DLD1 (cell line): Measurements from ENCODE around the gene GPS2.

ENCODE experiments used
- in situ Hi-C: cut with HindIII; loops from 2 replicates; pipeline ENCODE4 v1.10.0; 2017; ENCODE audit warnings: low sequenced_read_pairs

Gene GPS2

GRCh38 chr17:7318121-7318860 is 3.1 kb upstream of the GPS2 start:
- in situ Hi-C loops, result no loop called here

- in situ Hi-C loops, result no loop called here
These were observed 2.1 kb upstream of the GPS2 start for GRCh38 chr17:7317161-7317803.

DNA sequence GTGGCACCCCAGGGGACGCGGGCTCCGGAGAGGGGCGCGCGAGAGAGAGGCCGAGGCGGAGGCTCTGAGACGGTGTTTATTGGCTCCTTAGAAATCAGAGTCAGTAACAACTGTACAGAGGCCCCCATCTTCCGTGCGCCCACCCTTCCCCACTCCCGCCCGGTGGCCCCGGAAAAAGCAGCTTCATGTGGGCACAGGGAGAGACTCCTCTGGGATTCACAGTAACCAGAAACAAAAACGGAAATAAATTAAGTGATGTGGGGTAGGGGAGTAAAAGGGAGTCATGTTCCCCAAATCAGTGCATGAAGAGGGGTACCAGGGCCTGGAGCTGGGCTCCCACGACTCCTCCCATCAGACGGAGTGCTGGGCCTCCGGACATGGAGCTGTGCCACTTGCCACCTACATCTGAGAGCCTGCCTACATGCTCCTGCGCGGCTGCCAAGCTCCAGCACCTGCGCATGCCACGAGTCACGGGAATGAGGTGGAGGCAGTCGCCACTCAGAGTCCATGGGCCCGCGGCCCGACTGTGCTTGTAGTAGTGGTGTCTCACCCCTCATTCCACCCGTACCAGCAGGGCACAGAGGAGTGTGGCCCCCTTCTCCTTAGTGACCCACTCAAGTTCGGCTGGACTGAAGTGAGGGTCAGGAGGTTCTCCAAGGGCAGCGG is 543 bp upstream of the GPS2 start:
- in situ Hi-C loops, result no loop called here

DNA sequence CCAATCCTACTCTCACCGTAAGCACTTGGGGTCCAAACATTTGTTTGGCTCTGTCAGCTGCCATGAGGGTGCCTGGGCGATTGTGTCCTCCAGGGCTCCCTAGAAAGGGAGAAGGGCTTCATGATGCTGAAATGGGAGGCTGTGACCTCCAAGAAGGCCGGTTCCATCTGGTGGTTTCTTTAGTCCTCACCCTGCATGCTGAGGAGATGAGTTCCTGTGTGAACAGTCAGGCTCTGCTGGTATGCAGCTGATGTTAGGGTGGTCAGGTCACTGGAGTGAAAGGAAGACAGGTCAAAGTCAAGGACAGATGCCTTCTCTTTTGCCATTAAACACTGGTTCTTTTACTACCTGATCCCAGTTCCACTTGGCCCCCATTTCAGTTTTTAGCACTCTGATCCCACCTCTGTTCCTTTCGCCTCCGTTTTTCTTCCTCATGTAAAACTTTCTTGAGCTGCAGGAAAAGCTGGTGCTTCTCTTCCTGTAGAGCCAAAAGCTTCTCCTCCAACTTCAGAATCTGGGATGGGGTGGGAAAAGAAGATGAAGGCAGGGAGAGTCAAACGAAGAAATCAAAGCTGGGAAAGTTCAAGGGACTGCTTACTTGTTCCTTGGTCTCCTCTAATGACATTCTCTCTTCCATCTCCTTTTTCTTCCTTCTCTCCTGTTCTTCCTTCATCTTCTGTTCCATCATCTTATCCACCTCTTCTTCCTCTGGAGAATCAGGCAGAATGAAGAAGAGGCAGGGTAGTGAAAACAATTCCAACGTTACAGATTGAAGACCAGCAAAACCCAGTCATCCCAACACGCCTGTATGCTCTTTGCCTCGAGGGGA is 1.1 kb downstream of the GPS2 start:
- in situ Hi-C loops, result no loop called here

- in situ Hi-C loops, result no loop called here
These were observed 1.9 kb downstream of the GPS2 start for GRCh38 chr17:7313088-7313889.

DNA sequence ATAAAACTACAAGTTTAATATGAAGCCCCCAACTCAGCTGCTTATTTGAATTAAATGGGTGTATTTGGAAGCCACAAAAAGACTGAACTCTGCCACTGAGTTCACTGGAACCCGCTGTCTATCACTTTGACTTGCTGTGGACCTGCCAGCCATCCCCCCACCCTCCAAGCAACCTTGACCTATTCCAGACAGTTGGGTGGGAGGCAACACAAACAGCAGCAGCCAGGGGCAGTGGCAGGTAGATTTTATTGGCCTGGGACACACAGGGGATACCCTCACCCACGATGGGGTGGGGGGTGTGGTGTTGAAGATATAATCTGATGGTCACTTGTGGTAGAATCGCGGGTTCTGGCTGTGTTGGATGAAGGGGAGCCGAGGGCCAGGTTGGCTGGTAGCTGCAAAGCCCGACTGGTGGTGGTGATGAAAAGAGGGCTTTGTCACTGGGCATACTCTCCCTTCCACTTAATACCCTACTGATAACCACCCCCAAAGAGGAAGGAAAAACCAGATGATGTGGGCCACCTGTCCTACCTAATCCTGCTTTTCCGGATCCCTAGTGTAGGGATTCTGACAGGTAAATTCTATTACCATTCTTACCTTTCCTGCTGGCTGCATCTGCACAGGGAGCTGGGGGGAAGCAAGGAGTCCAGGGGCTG is 2.6 kb downstream of the GPS2 start:
- in situ Hi-C loops, result no loop called here

DNA sequence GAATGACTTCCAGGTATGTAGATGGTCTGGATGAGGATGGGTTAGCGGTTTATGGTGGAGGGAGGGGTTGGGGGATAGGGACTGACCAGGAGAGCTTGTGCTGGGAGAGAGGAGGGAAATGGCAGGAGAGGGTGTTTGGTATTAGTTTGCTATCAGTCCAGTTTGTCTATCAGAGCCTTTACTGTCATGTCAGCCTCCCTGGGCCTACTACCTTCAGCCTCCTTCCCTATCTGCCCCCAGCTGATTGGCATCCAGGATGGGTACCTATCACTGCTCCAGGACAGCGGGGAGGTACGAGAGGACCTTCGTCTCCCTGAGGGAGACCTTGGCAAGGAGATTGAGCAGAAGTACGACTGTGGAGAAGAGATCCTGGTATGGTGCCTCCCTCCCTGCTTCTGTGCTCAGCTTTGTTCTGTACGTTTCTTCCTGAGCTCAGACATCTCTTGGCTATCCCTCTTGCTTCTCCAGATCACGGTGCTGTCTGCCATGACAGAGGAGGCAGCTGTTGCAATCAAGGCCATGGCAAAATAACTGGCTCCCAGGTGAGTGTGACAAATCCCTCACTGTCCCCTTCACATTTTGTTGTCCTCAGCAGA is 4.0 kb downstream of the GPS2 start:
- in situ Hi-C loops, result no loop called here

- in situ Hi-C loops, result no loop called here
These were observed 5.5 kb downstream of the GPS2 start for GRCh38 chr17:7309628-7310027.

DNA sequence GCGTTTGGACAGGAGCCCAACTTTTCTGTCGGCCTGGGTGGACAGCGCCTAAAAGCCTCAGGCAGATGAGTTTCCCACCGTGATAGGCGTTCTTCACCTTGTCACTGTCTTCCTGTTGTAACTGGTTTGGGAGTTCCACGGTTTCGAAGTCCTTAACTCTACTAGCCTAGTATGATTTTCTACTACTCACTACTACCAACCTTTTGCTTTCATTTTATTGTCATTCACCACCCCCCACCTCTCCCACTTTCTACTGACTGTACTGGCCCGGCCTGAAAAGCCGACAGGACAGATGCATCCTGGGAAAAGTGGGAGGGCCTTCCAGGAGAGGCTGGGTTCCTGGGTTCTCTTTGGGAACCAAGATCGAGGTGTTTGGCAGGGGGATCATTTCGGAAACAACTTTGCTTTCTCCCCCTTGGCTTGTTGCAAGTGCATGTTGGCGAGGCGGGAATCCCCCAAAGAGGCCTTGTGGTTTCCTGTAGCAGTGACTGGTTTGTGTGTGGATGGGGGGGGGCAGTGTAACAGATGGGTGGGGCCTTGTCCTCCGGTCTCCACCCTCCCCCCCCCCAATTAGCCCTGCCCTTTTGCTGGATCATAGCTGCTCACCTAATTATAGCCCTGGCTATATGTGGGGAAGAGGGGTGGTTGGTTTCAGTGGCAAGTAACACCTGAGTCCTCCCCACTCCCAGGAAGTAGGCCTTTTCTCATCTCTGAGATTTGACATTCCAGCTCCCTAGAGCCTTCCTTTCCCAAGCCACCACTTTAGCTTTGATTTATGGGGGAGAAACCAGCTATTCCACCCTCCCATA is 6.3 kb downstream of the GPS2 start:
- in situ Hi-C loops, result no loop called here

DNA sequence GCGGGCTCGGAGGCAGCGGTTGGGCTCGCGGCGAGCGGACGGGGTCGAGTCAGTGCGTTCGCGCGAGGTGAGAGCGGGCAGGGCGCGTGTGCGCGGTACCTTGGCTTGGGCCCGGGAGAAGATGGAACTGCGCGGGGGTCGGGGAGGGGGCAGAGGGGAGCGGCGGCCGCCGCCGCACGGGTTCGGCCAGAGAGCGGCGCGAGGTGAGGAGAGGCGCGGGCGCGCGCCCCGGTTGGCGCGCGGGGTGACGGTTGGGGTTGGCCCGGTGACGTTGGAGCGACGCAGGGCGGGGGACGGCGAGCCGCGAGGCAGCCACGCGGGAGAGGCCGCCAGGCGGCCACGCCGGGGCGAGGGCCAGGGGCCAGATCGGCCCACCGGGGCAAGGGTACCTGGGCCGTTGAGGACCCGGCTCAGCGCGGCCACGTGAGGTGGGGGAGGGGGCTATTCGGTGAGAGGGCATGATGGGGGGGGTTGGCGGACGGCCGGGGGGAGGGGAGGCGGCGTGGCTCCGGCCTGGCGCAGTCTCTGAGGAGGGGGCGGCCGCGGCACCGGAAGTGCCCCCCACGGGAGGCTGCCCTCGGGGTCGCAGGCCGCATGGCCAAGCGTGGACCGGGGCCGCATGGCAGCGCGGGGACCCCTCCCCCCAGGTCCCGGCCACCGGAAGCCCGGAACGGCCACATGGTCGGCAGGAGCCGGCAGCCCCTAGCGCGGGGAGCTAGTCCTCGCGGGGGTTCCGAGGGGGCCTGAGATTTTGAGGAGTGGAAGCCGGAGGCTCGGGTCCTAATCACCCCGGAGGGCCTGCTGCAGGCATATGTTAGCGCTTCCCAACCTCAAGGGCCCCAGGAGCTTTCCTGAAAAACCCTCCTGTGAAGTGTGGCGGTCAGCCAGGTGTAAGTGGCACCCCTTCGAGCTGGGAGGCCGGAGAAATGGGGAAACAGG is 7.2 kb downstream of the GPS2 start:
- in situ Hi-C loops, result no loop called here

DNA sequence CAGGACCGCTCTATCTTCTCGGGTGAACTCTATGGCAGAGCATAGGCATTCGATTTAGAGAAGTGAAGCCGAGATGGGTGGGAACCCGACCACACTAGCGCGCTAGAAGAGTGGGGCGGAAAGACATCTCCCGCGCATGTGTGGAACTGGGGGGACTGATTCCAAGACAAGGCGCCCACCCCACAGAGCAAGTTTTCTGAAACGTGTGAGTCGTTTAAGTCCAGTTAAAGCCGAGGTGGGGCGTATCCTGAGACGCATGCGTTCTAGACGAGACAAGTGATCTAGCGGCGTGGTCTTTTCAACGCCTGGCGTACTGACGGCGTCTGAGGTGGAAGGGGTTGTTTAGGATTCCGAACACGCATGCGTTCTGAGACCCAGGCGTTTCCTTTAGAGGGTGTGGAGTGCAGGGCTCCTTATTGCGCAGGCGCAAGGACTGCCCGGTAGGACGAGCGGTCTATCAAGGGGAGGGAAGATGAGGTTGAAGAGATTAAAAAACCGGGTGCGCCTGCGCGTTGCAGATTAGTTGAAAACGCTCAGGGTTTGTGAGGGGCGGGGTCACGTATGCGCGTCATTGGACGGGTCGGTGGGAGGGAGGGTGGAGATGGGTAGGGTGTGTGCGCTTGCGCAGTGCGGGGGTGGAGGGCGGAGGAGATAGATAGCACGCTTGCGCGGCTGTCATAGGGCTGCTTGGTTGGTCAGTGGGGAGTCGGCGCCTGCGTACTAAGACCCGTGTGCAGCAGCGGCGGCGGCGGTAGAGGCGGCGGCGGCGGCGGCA is 8.1 kb downstream of the GPS2 start, which contains the start of gene EIF5A:
Gene EIF5A (plus strand): TSS at position 718 of the 775 bp plus-strand sequence. CDS start 2,008 bp downstream, outside the sequence.
- in situ Hi-C loops, result no loop called here

GRCh38 chr17:7304179-7304578 is 11.0 kb downstream of the GPS2 start:
- in situ Hi-C loops, result no loop called here

GRCh38 chr17:7296189-7296861 is 18.8 kb downstream of the GPS2 start:
- in situ Hi-C loops, result no loop called here

DNA sequence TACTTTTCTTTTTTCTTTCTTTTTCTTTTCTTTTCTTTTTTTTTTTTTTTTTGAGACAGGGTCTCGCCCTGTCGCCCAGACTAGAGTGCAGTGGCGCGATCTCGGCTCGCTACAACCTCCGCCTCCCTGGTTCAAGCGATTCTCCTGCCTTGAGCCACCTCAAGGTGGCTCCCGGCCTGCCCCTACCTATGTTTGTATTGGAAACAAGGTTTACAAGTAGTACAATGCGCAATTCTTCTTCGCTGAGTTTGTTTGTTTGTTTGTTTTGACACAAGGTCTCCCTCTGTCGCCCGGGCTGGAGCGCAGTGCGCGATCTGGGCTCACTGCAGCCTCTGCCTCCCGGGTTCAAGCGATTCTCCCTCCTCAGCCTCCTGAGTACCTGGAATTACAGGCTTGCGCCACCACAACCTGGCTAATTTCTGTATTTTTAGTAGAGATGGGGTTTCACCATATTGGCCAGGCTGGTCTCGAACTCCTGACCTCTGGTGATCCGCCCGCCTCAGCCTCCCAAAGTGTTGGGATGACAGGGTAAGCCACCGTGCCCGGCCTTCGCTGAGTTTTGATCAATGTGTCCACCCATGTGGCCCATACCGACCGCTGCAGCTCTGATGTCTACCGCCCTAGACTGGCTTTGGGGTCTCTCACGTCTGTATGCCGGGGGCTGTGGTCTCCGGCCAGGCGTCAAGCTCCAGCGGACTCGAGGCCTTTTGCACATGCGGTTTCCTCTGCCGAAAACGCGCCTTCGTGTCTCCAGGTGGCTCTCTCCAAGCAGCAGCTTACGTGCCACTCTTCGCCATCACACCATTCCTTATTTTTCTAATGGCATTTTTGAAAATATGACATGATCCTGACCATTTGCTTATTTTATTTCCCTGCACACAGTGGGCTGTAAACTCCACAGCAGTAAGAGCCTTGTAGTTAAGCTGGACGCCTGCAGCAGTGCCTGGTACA is 19.7 kb downstream of the GPS2 start:
- in situ Hi-C loops, result no loop called here

DNA sequence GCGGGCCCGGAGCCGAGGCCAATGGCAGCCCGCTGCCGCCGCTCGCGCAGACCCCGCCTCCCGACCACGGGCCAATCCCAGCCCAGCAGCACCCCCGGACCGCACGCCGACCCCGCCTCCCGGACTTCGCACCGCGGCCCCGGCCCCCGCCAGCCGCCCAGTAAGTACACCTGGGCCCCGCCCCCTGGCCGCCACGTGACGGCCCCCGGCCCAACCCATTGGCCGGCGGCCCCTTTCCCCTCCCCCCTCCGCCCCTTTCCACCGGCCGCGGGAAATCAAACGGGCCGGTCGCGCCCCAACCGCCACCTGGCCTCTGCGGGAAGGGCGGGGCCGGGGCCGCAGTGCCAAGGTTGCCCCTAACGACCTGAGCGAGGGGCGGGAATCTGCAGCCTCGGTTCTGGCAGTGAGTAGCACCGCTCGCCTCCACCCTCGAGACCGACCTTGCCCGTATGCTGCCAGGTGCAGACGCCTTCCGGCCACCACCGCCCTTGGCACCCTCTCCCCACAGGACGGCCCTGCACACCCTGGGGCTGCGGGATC is 20.5 kb downstream of the GPS2 start, which contains the start of gene YBX2:
Gene YBX2 (minus strand): TSS at position 26 of the 540 bp plus-strand sequence. CDS start 139 bp downstream, outside the sequence.
- in situ Hi-C loops, result no loop called here
